Measurements from ENCODE around the gene RPP25L.
A peak's percentile ranks its signal among the peaks of the same experiment; 100 is the strongest.

Gene RPP25L

DNA sequence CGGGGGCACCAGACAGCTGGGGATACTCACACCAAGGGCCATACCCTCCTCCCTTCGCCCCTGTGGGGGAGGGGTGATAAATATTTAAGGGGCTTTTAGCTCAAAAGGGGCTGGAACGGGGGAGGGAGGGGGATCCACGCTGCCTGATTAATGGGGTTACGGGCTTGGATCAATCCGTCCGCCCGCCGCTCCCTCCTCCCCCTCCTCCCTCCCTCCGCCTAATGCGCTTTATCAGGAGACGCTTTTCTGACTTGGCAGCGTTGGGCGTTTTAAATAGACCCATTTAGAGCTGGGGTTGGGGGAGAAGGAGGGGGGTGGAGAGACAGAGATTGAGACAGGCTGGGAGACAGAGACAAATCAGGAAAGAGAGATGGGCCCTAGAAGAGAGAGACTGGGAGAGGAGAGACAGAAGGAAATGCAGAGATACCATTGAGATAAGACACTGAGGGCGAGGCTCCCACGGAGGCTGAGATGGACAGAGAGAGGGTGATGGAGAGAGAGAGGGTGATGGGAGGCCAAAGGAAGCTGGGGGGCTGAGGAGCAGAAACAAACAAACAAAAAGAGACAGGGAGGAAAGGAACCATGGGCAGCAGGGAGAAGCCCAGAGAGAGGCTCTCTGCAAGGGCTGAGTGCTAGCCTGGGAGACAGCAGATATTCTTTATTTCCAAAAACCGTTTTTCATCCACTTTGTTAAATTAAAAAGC, 32.6 kb downstream of the RPP25L start:
- Mint-ChIP-seq H3K4me1 (ENCODE audit: low read depth in 2 of 2) (peaks cover 6 to 9% of the 10 kb centered on the region in 2 donors), H3K4me3 (no peak overlapping the region), H3K9me3 (no peaks in the 10 kb centered on the region), H3K36me3 (ENCODE audit: insufficient read depth) (peaks cover 3% of the 10 kb centered on the region), H3K27ac (no peak overlapping the region), H3K27me3 (peaks cover 87 to 92% of the 10 kb centered on the region in 2 donors)
- DNase-seq (no peak), ATAC-seq (replicated peaks) (no peak)

DNA sequence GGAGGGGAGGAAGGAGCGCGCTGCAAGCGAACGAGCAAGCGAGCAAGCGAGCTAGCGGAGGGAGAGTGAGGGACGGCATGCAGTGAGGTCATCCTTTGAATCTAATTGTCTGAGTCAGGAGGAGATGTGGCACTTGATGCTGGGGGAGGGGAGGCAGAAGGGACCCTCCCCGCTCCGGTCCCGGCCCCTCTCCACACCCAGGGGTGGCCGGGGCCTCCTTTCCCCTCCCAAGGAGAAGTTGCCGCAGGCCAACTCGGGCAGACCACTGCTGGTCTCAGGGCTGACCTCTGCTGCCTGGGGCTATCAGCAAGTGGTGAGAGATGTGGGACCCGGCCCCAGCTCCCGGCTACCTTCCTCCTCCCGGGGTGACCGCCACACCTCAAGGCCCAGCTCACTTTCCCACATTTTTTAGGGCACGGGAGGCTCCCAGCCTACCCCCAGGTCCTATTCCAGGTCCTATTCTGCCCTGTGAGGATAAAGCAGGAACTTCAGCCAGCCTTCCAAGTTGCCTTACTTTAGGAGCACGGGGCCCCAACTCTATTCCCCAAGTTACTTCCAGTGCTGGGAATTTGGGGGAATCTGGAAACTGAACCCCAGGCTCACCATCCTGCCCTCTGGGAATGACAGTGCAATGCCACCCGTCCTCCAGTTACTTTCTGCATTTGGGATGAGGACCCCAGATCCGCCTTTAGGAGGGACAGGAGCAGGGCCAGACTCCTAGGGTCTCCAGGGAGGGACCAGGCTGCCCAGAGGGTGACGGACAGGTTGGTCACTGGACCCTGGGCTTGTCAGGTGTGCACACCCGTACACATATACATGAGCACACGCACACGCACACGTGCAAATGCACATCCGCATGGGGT, 33.4 kb downstream of the RPP25L start:
- Mint-ChIP-seq H3K27me3 (peaks cover 88 to 92% of the 10 kb centered on the region in 2 donors), H3K36me3 (ENCODE audit: insufficient read depth) (peaks cover 3% of the 10 kb centered on the region), H3K4me1 (ENCODE audit: low read depth in 2 of 2) (peaks cover 6 to 9% of the 10 kb centered on the region in 2 donors), H3K9me3 (no peaks in the 10 kb centered on the region), H3K27ac (no peak overlapping the region), H3K4me3 (no peak overlapping the region)
- ATAC-seq (replicated peaks) (peak; percentile 36), DNase-seq (no peak)

DNA sequence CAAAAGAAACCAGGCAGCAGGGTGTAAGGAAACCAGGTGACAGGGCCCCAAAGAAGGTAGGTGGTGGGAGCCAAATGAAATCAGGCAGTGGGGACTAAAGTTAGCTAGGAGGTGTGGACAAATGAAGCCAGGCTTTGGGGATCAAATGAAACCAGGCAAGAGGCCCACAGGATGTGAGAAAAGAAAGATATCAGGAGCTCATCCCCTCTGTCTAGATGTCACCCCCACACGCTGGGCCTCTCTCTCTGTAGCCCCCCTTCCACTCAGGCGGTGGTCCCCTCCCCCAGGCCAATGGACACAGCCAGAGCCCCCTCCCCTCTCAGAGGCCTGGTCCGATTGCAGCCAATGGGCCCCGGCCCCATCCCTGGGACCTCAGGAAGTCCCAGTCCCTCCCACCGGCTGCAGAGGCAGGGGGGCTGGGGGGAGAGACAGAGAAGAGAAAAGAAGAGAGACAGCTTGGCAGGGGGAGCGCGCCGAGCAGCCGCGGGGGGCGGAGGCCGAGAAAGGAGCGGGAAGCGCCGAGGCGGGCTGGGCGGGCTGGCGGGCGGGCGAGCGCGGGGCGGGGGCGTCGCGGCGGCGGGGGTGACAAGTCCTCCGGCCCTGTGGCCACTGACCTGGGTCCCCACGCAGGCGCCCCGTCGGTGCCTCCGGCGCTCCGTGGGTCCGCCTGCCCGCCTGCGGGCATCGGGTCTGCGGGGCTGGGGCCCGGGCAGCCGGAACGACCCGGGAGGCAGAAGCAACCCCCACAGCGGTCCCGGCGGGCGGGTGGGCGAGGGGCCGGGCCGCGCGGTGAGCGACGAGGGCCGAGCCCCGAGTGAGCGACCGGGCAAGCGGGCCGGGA, 34.3 kb downstream of the RPP25L start:
- peaks cover 3% of the 10 kb centered on the region for H3K36me3 Mint-ChIP-seq (ENCODE audit: insufficient read depth)
- DNase-seq (no peak), ATAC-seq (replicated peaks) (no peak)
- no peaks in the 10 kb centered on the region for H3K9me3 Mint-ChIP-seq
- no peak overlapping the region for H3K27ac Mint-ChIP-seq
- peak overlapping the region; percentile 71 to 72 for H3K4me3 Mint-ChIP-seq
- peaks cover 82 to 93% of the 10 kb centered on the region in 2 donors for H3K27me3 Mint-ChIP-seq
- H3K4me1 Mint-ChIP-seq (ENCODE audit: low read depth in 2 of 2), result peaks cover 6 to 9% of the 10 kb centered on the region in 2 donors

DNA sequence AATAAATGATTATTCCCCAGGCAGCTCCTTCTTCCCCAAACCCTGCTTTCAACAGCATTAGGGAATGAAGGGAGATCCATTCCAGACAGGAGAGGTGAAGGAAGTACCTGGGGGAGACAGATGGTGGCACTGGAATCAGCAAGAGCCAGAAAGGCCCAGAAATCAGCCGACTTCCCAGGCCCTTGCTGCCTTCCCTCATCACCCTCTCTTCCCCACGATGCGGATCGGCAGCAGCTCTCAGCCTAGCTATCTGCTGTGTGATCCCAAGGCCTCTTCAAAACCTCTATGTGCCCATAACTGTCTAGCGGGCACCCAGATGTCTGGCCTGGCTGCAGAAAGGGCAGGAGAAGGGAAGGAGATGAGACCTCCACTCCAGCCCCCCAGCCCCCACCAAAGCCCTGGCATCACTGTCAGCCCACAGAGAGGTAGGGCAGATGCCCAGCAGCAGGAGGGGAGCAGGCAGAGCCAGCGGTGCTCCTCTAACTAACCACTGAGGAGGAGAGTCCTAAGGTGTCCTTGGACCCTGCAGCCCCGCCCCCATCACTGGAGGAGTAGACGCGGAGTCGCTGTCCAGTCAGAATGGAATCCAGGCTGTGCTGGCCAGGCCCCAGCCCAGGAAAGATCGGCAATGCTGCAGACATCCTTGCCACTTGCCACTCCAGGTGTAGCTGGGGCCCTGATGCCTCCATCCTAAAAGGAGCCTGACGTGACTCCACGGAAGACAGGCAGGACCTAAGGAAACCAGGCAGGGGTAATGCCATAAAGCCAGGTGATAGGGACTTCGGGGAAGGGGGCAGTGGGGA, 35.1 kb downstream of the RPP25L start:
- ATAC-seq (replicated peaks), result no peak
- Mint-ChIP-seq H3K4me3 (peak overlapping the region; percentile 71 to 72), H3K9me3 (no peaks in the 10 kb centered on the region), H3K27me3 (peaks cover 78 to 94% of the 10 kb centered on the region in 2 donors), H3K4me1 (ENCODE audit: low read depth in 2 of 2) (peaks cover 6 to 9% of the 10 kb centered on the region in 2 donors), H3K36me3 (ENCODE audit: insufficient read depth) (peaks cover 3% of the 10 kb centered on the region), H3K27ac (no peak overlapping the region)
- DNase-seq, result no peak

DNA sequence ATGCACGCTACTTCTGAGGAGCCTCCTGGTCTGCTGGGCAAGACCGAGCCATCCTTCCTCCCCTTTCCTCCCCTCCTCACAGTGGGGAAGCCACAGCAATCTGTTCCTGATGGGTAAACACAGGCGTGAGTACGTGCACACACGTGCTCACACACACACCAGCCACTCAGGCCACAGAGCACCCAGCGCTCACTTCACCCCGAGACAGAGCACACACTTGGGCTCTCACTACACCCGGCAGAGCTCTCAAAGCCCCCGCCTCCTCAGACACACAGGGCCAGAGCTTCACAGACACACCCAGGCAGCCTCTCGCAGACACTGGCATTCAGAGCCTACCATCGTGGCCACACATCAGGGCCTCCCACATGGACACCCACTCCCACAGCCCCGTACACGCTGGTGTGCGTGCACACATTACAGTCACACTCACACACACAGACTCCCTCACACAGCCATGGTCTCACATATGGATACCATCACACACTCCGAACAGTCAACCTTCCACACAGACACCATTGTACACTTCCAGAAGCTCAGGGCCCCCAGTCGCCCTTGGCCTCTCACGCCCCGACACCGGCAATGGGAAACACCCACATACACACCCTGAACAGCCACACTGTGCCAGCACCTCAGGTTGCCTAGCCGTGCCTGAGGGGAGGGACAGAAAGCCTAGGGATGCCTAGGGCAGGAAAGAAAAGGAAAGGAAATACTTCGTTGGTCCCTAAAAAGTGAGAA, 35.9 kb downstream of the RPP25L start:
- Mint-ChIP-seq H3K4me3 (no peak overlapping the region), H3K9me3 (no peaks in the 10 kb centered on the region), H3K36me3 (ENCODE audit: insufficient read depth) (peaks cover 5% of the 10 kb centered on the region), H3K4me1 (ENCODE audit: low read depth in 2 of 2) (peaks cover 6 to 9% of the 10 kb centered on the region in 2 donors), H3K27ac (no peak overlapping the region), H3K27me3 (peaks cover 77 to 94% of the 10 kb centered on the region in 2 donors)
- DNase-seq, result no peak
- ATAC-seq (replicated peaks), result no peak

DNA sequence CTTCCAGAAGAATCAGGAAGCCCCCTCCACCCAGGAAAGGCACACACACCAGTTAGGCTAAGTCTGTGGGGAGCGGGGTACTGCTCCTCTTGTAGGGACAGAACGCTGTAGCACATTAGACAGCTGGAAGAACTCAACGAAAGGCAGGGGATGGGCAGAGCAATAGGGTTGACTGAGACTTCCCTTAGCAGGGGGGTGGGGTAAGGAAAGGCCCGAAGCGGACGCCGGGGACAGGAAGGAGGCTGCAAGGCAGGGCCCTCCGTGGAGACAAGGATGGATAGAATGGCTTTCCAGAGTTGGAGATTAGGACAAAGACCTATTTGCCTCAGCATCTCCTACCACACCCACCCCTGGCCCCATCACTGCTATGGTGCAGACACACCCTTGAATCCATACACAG, 36.7 kb downstream of the RPP25L start:
- DNase-seq (no peak), ATAC-seq (replicated peaks) (no peak)
- peaks cover 73 to 94% of the 10 kb centered on the region in 2 donors for H3K27me3 Mint-ChIP-seq
- H3K27ac Mint-ChIP-seq, result no peak overlapping the region
- H3K9me3 Mint-ChIP-seq, result no peaks in the 10 kb centered on the region
- H3K4me1 Mint-ChIP-seq (ENCODE audit: low read depth in 2 of 2), result peaks cover 6 to 9% of the 10 kb centered on the region in 2 donors
- no peak overlapping the region for H3K4me3 Mint-ChIP-seq
- H3K36me3 Mint-ChIP-seq (ENCODE audit: insufficient read depth), result peaks cover 7% of the 10 kb centered on the region

DNA sequence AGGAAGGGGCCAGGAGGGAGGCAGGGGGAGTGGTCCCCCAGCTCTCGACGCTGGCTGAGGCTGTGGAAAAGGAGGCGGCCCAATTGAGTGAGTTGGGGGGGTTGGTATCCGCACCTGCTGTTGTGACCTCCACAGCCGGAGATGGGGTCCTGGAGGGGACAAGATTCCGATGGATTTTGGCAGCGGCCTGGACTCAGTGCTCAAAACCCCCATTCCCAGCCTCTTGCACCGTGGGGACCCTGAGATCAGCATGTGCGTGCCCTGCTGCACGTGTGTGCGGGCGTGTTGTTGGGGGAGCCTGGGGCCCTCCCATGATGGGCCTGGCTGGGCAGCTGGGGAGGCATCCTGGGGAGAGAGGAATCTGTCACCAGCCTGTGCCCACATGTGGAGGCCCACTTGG, 37.3 kb downstream of the RPP25L start:
- Mint-ChIP-seq H3K36me3 (ENCODE audit: insufficient read depth) (peaks cover 7% of the 10 kb centered on the region), H3K4me3 (no peak overlapping the region), H3K9me3 (no peaks in the 10 kb centered on the region), H3K4me1 (ENCODE audit: low read depth in 2 of 2) (peaks cover 6 to 9% of the 10 kb centered on the region in 2 donors), H3K27ac (no peak overlapping the region), H3K27me3 (peaks cover 73 to 94% of the 10 kb centered on the region in 2 donors)
- ATAC-seq (replicated peaks), result no peak
- DNase-seq, result no peak

DNA sequence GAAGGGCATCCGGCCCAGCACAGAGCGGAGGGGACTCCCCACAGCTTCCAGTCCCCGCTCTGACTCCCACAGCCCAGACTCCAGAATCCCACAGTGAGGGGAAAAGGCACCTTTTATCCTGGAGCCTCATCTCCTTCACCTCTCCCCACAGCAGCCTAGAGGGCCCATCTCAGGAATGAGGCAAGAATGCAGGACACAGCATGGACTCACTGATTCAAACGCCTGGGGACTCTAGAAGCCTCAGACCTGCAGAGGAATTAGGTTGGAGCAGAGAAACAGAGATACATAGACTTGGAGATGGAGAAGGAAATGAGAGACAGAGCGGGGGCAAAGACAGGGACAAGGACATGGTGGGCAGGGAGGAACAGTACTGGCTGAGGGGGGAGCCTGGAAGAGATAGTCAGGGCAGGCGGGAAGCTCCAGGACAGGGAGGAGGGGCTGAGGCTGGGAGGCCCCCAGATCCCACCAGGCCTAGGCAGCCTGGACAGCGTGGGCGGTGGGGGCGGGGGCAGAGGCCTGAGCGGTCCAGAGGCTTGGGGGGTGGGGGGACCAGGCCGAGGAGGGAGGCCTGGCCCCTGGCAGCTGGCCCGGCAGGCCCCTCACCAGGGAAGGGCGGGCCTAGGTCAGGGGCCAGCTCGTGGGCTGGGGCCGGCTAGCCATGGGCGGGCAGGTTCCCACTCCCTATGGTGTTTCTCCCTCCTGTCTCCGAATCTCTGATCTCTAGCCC, 38.1 kb downstream of the RPP25L start:
- H3K27me3 Mint-ChIP-seq, result peaks cover 68 to 90% of the 10 kb centered on the region in 2 donors
- peaks cover 6% of the 10 kb centered on the region in 2 donors for H3K4me1 Mint-ChIP-seq (ENCODE audit: low read depth in 2 of 2)
- H3K4me3 Mint-ChIP-seq, result no peak overlapping the region
- no peaks in the 10 kb centered on the region for H3K9me3 Mint-ChIP-seq
- DNase-seq (no peak), ATAC-seq (replicated peaks) (no peak)
- no peak overlapping the region for H3K27ac Mint-ChIP-seq
- H3K36me3 Mint-ChIP-seq (ENCODE audit: insufficient read depth), result peaks cover 7% of the 10 kb centered on the region

DNA sequence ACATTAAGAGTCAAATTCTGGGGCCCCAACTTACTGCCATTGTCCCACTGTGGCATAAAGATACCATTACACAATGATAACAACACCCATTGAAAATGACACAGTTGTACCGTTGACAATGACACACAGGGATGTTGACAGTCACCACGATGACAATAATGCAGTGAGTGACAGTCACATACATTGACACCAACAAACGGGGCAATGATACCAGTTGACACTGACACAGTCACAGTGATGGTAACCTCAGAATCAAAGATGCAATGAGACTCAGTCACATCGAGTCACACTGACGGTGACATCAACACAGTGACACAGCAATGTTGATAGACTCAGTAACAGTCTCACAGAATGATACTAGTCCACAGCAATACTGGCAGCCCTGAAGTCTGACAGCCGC, 39.3 kb downstream of the RPP25L start:
- H3K9me3 Mint-ChIP-seq, result no peaks in the 10 kb centered on the region
- no peak overlapping the region for H3K27ac Mint-ChIP-seq
- no peak overlapping the region for H3K4me3 Mint-ChIP-seq
- DNase-seq (no peak), ATAC-seq (replicated peaks) (no peak)
- H3K27me3 Mint-ChIP-seq, result peaks cover 70 to 95% of the 10 kb centered on the region in 2 donors
- H3K4me1 Mint-ChIP-seq (ENCODE audit: low read depth in 2 of 2), result peaks cover 5 to 6% of the 10 kb centered on the region in 2 donors
- H3K36me3 Mint-ChIP-seq (ENCODE audit: insufficient read depth), result peaks cover 7% of the 10 kb centered on the region

DNA sequence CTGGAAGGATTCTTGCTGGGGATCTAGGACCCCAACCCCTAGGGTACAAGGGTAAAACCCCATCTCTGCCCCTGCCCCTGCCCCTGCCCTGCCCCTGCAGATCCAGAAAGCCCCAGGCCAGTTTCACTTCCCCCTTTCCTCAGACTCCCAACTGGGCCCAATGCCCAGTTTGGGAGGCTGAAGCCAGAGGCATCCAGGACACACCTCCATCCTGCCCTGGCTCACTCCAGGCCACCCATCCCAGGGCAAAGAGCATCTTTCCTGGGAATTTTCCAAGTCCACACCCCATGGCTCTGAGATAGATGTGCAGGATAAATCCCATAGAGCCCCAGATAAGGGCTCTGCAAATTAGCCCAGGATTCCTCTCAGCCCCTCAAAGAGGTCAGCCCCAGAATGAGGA, 39.8 kb downstream of the RPP25L start:
- H3K36me3 Mint-ChIP-seq (ENCODE audit: insufficient read depth), result peaks cover 5% of the 10 kb centered on the region
- H3K27me3 Mint-ChIP-seq, result peaks cover 68 to 95% of the 10 kb centered on the region in 2 donors
- ATAC-seq (replicated peaks) (no peak), DNase-seq (no peak)
- no peak overlapping the region for H3K27ac Mint-ChIP-seq
- peaks cover 0 to under 1% of the 10 kb centered on the region in 2 donors for H3K4me1 Mint-ChIP-seq (ENCODE audit: low read depth in 2 of 2)
- H3K4me3 Mint-ChIP-seq, result no peak overlapping the region
- H3K9me3 Mint-ChIP-seq, result no peaks in the 10 kb centered on the region

DNA sequence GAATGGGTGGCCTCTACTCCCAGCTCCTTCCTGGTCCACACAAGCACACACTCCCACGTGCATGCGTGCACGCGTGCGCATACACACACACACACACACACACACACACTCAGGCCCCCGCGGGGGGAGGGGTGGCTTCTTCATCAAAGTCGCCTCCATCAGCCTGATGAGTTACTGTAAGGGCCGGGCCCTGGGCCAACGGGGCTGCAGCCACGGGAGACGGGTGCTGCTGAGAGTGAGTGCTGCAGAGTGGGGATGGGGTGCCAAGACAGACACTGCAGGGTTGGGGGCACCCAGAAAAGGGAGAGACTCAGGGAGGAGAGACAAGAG, 40.5 kb downstream of the RPP25L start:
- H3K27me3 Mint-ChIP-seq, result peaks cover 70 to 95% of the 10 kb centered on the region in 2 donors
- DNase-seq, result no peak
- ATAC-seq (replicated peaks), result no peak
- peaks cover 4% of the 10 kb centered on the region for H3K36me3 Mint-ChIP-seq (ENCODE audit: insufficient read depth)
- no peak overlapping the region for H3K4me3 Mint-ChIP-seq
- H3K4me1 Mint-ChIP-seq (ENCODE audit: low read depth in 2 of 2), result no peaks in the 10 kb centered on the region
- H3K27ac Mint-ChIP-seq, result no peak overlapping the region
- no peaks in the 10 kb centered on the region for H3K9me3 Mint-ChIP-seq

Data from effector memory CD8-positive, alpha-beta T cell (primary cell).